ENCODE measurements around the gene AMHR2. TPM values are rescaled to one million over a fixed set of nuclear protein-coding genes. Genes with fewer than 3 reads are reported as not detected.
A peak's percentile ranks its signal among the peaks of the same experiment; 100 is the strongest.

AMHR2 gene
- total and polyA plus RNA-seq, 9 of the 15 experiments (the other 6 are each of a cell fraction or from before 2014, with no cell fraction given) = 8.9 to 49.7 (median 19.3) TPM

GRCh38 chr12:53413485-53414204 lies 10.0 kb upstream of the AMHR2 start:
- Histone ChIP-seq H3K79me2 (ENCODE audit: control insufficient read depth, insufficient read depth, low read length) (no peaks in the 10 kb centered on the region), H3K36me3 (ENCODE audit: control insufficient read depth, insufficient read depth, low read length) (peaks cover 44% of the 10 kb centered on the region), H3K4me2 (ENCODE audit: insufficient read depth, low read length) (no peak overlapping the region), H3K9me3 (replicated peaks; ENCODE audit: control insufficient read depth, insufficient read depth, low read depth, low read length) (no peaks in the 10 kb centered on the region), H4K20me1 (replicated peaks; ENCODE audit: control insufficient read depth, insufficient read depth, low read length) (no peaks in the 10 kb centered on the region), H3K4me3 (no peak overlapping the region), H2AFZ (ENCODE audit: low read depth, low read length) (no peak overlapping the region), H3K9ac (ENCODE audit: insufficient read depth in 1 of 2, low read depth in 2 of 2, low read length in 2 of 2) (no peak overlapping the region), H3K27ac (ENCODE audit: extremely low read depth, low read depth, low read length) (no peak overlapping the region), H3K9me1 (ENCODE audit: control insufficient read depth, insufficient read depth, low read length) (no peaks in the 10 kb centered on the region), H3K27me3 (ENCODE audit: control insufficient read depth in 2 of 2, insufficient read depth in 2 of 2, low read length in 2 of 2) (no peaks in the 10 kb centered on the region), H3K4me1 (replicated peaks in 1 of 2; ENCODE audit: control insufficient read depth in 2 of 2, insufficient read depth in 2 of 2, low read length in 2 of 2) (peaks cover 3 to 13% of the 10 kb centered on the region in 2 experiments; a peak in 4 of 5 replicates)
- TSS peak; percentile 33 for BruUV-seq (replicated peaks)
- POLR2A ChIA-PET = interaction anchor here (1.0 to 2.7 kb wide), 3 partner anchors 12 to 51 kb away, joined by 4 to 13 read pairs (median 10); no protein-coding TSS in a partner anchor
- in situ Hi-C loops (cut with MboI) (no loop called here), intact Hi-C loops (cut with micrococcal nuclease) (no loop called here)
- ATAC-seq (no peak), FAIRE-seq (no peak), DNase-seq (ENCODE audit: extremely low read depth in 1 of 4, low spot score in 3 of 4) (peak in 1 of 4 experiments; percentile 5)
- WGBS (ENCODE audit: insufficient coverage, low coverage, missing lambda C conversion rate) = 77% methylated on average over 3 of the region's 3 CpGs
- CTCF ChIA-PET (ENCODE audit: low intra/inter-chr PET ratio) = no interaction called here
- TF ChIP-seq ZNF140 (CRISPR knock-in tag; IDR thresholded peaks at IDR 0.05) (no peak), MXI1 (IDR thresholded peaks at IDR 0.05; ENCODE audit: low read depth, low read length) (no peak), STAG1 (CRISPR knock-in tag; IDR thresholded peaks at IDR 0.05; ENCODE audit: borderline replicate concordance) (no peak), ZNF766 (CRISPR knock-in tag; conservative IDR thresholded peaks at IDR 0.05) (no peak), DLX4 (CRISPR knock-in tag; IDR thresholded peaks at IDR 0.05) (no peak)

All from K562 (cell line).